ENCODE results near the gene ZNF479.
"Not testable (repeated sequence)": the region's sequence is repeated elsewhere in the genome, so short reads cannot be mapped to it uniquely, and the experiment has no call there.

DNA sequence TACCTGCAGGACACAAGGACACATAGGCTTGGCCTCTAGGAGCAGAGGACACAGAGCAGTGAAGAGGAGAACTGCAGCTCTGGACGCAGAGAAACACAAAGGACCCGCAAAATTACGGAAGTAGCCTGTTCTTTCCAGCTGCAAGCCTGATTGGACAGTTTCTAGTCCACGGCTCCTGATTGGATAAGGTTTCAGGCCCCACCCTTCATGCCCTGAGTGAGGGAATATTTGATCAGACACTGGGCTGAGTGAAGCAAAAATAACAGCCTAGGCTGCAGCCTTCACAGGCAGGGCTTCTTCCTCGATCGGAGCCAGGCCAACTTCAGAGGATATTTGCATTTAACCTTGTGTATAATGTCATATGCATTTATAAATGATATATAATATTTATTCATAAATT is at the start of gene ZNF479:
- TF ChIP-seq ZNF335 (CRISPR knock-in tag; IDR thresholded peaks at IDR 0.05); SMARCC2 (IDR thresholded peaks at IDR 0.05); REL (CRISPR knock-in tag; conservative IDR thresholded peaks at IDR 0.05); KDM5A (IDR thresholded peaks at IDR 0.05; ENCODE audit: borderline replicate concordance, low read length): not testable (repeated sequence)
